ENCODE measurements around the gene GIPR. TPM values are rescaled to one million over a fixed set of nuclear protein-coding genes. Genes with fewer than 3 reads are reported as not detected.

Gene GIPR
- total RNA-seq, 1 donor from 2014 or later, result 0.86 TPM

- no peak for TF ChIP-seq CTCF (conservative IDR thresholded peaks at IDR 0.05; ENCODE audit: low read depth, low read length)
- DNase-seq (ENCODE audit: low read depth), result no peak
- no peak overlapping the region for H3K4me3 ChIP-seq (ENCODE audit: low read depth, low read length)
These were observed 17.3 kb upstream of the GIPR start for GRCh38 chr19:45650722-45651121.

GRCh38 chr19:45653634-45654033 is 14.4 kb upstream of the GIPR start:
- no peak overlapping the region for H3K4me3 ChIP-seq (ENCODE audit: low read depth, low read length)
- no peak for TF ChIP-seq CTCF (conservative IDR thresholded peaks at IDR 0.05; ENCODE audit: low read depth, low read length)
- no peak for DNase-seq (ENCODE audit: low read depth)

- no peak for DNase-seq (ENCODE audit: low read depth)
- no peak for TF ChIP-seq CTCF (conservative IDR thresholded peaks at IDR 0.05; ENCODE audit: low read depth, low read length)
- H3K4me3 ChIP-seq (ENCODE audit: low read depth, low read length), result no peak overlapping the region
These were observed 12.9 kb upstream of the GIPR start for GRCh38 chr19:45655073-45655472.

GRCh38 chr19:45657520-45658167 is 10.4 kb upstream of the GIPR start:
- no peak for DNase-seq (ENCODE audit: low read depth)
- TF ChIP-seq CTCF (conservative IDR thresholded peaks at IDR 0.05; ENCODE audit: low read depth, low read length), result no peak
- no peak overlapping the region for H3K4me3 ChIP-seq (ENCODE audit: low read depth, low read length)

GRCh38 chr19:45659096-45659729 is 8.8 kb upstream of the GIPR start:
- H3K4me3 ChIP-seq (ENCODE audit: low read depth, low read length), result no peak overlapping the region
- DNase-seq (ENCODE audit: low read depth), result no peak
- TF ChIP-seq CTCF (conservative IDR thresholded peaks at IDR 0.05; ENCODE audit: low read depth, low read length), result no peak

DNA sequence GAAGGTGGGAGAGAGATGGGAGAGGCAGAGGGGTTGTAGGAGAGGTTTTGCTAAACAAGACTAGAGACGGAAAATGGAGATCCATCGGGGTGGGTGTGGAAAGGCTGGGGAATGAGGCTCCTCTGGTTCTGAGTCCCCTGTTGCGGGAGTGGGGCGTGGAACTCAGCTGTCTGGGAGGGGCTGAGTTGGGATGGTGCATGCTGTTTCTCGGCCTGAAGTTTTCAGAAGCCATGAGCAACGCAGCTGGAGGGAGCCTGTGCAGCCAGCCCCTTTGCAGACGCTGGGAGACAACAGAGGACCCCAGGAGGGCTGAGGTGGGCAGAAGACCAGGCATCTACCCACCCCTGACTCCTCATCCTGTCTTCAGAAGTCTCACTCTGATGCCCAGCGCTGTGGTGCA is 7.4 kb upstream of the GIPR start:
- H3K4me3 ChIP-seq (ENCODE audit: low read depth, low read length), result no peak overlapping the region
- DNase-seq (ENCODE audit: low read depth), result no peak
- TF ChIP-seq CTCF (conservative IDR thresholded peaks at IDR 0.05; ENCODE audit: low read depth, low read length), result no peak

DNA sequence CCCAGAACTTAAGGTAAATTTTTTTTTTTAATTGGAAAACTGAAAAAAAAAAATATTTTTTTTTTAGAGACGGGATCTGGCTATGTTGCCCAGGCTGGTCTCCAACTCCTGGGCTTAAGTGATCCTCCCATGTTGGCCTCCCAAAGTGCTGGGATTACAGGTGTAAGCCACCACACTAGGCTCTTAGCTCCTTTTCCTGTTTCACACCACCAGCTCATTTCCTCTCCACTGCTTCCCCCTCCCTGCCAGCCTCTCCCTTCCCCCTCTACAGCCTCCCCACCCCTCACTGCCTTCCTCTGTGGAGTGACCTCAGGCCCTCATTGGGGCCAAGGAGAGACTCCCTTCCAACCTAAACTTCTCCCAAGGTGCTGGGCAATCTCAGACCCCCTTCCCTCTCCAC is 4.2 kb upstream of the GIPR start:
- no peak for DNase-seq (ENCODE audit: low read depth)
- no peak for TF ChIP-seq CTCF (conservative IDR thresholded peaks at IDR 0.05; ENCODE audit: low read depth, low read length)
- no peak overlapping the region for H3K4me3 ChIP-seq (ENCODE audit: low read depth, low read length)
